ENCODE results near the gene ELOVL7. TPM values are rescaled to one million over a fixed set of nuclear protein-coding genes. Genes with fewer than 3 reads are reported as not detected.
"Not testable (repeated sequence)": the region's sequence is repeated elsewhere in the genome, so short reads cannot be mapped to it uniquely, and the experiment has no call there.

The ELOVL7 gene
- total RNA-seq, 2 experiments from 2014 or later: not detected

GRCh38 chr5:60870857-60871256 is 26.8 kb upstream of the ELOVL7 start:
- TF ChIP-seq CTCF (IDR thresholded peaks at IDR 0.05): no peak
- Mint-ChIP-seq H3K27ac (no peak overlapping the region), H3K4me3 (no peak overlapping the region), H3K27me3 (no peaks in the 10 kb centered on the region), H3K9me3 (peaks cover 20% of the 10 kb centered on the region), H3K36me3 (ENCODE audit: low read depth) (peaks cover 62% of the 10 kb centered on the region), H3K4me1 (ENCODE audit: low read depth) (no peaks in the 10 kb centered on the region)
- Histone ChIP-seq H3K36me3 (ENCODE audit: insufficient read depth, low read length) (no peaks in the 10 kb centered on the region), H3K9me3 (ENCODE audit: control insufficient read depth in 1 of 2, insufficient read depth in 1 of 2, low read length in 2 of 2) (peaks cover 15 to 21% of the 10 kb centered on the region in 2 experiments), H3K27ac (ENCODE audit: low read depth in 1 of 2, low read length in 2 of 2) (no peak overlapping the region), H3K4me1 (ENCODE audit: insufficient read depth, low read length) (no peaks in the 10 kb centered on the region), H3K27me3 (ENCODE audit: control insufficient read depth in 1 of 2, insufficient read depth in 2 of 2, low read length in 2 of 2) (no peaks in the 10 kb centered on the region), H3K4me3 (ENCODE audit: low read length) (no peak overlapping the region)
- POLR2A ChIA-PET: no interaction called here
- CTCF ChIA-PET: no interaction called here
- intact Hi-C loops (cut with DNase I, micrococcal nuclease): no loop called here
- ATAC-seq (ENCODE audit: poor library complexity): no peak
- DNase-seq: no peak

GRCh38 chr5:60860572-60860971 is 16.5 kb upstream of the ELOVL7 start:
- H3K27ac Mint-ChIP-seq; H3K4me1 Mint-ChIP-seq (ENCODE audit: low read depth); H3K4me1 ChIP-seq (ENCODE audit: insufficient read depth, low read length); DNase-seq; H3K4me3 ChIP-seq (ENCODE audit: low read length); CTCF ChIA-PET; H3K9me3 Mint-ChIP-seq; ATAC-seq (ENCODE audit: poor library complexity); H3K4me3 Mint-ChIP-seq; POLR2A ChIA-PET; H3K9me3 ChIP-seq (ENCODE audit: control insufficient read depth in 1 of 2, insufficient read depth in 1 of 2, low read length in 2 of 2); H3K27ac ChIP-seq (ENCODE audit: low read depth in 1 of 2, low read length in 2 of 2); intact Hi-C loops (cut with DNase I, micrococcal nuclease); H3K36me3 ChIP-seq (ENCODE audit: insufficient read depth, low read length); H3K27me3 ChIP-seq (ENCODE audit: control insufficient read depth in 1 of 2, insufficient read depth in 2 of 2, low read length in 2 of 2); H3K36me3 Mint-ChIP-seq (ENCODE audit: low read depth); H3K27me3 Mint-ChIP-seq: not testable (repeated sequence)

- Mint-ChIP-seq H3K36me3 (ENCODE audit: low read depth) (no peaks in the 10 kb centered on the region), H3K4me3 (no peak overlapping the region), H3K27me3 (no peaks in the 10 kb centered on the region), H3K27ac (no peak overlapping the region), H3K4me1 (ENCODE audit: low read depth) (no peaks in the 10 kb centered on the region), H3K9me3 (no peaks in the 10 kb centered on the region)
- intact Hi-C loops (cut with DNase I, micrococcal nuclease): no loop called here
- ChIA-PET CTCF (no interaction called here), POLR2A (no interaction called here)
- no peak for TF ChIP-seq CTCF (IDR thresholded peaks at IDR 0.05)
- H3K36me3 ChIP-seq (ENCODE audit: insufficient read depth, low read length): no peaks in the 10 kb centered on the region
- H3K27me3 ChIP-seq (ENCODE audit: control insufficient read depth in 1 of 2, insufficient read depth in 2 of 2, low read length in 2 of 2): no peaks in the 10 kb centered on the region
- H3K9me3 ChIP-seq (ENCODE audit: control insufficient read depth in 1 of 2, insufficient read depth in 1 of 2, low read length in 2 of 2): peaks cover 0 to 6% of the 10 kb centered on the region in 2 experiments
- no peak overlapping the region for H3K27ac ChIP-seq (ENCODE audit: low read depth in 1 of 2, low read length in 2 of 2)
- H3K4me3 ChIP-seq (ENCODE audit: low read length): no peak overlapping the region
- H3K4me1 ChIP-seq (ENCODE audit: insufficient read depth, low read length): no peaks in the 10 kb centered on the region
- ATAC-seq (ENCODE audit: poor library complexity): no peak
- no peak for DNase-seq
Observed at GRCh38 chr5:60856066-60856465, 12.0 kb upstream of the ELOVL7 start.

GRCh38 chr5:60852940-60853339 is 8.9 kb upstream of the ELOVL7 start:
- no peaks in the 10 kb centered on the region for H3K9me3 ChIP-seq (ENCODE audit: control insufficient read depth in 1 of 2, insufficient read depth in 1 of 2, low read length in 2 of 2)
- CTCF ChIA-PET: no interaction called here
- POLR2A ChIA-PET: no interaction called here
- H3K4me1 Mint-ChIP-seq (ENCODE audit: low read depth): no peaks in the 10 kb centered on the region
- H3K4me3 Mint-ChIP-seq: no peak overlapping the region
- ATAC-seq (ENCODE audit: poor library complexity) (no peak), DNase-seq (no peak)
- no peak overlapping the region for H3K27ac ChIP-seq (ENCODE audit: low read depth in 1 of 2, low read length in 2 of 2)
- H3K4me1 ChIP-seq (ENCODE audit: insufficient read depth, low read length): no peaks in the 10 kb centered on the region
- H3K36me3 Mint-ChIP-seq (ENCODE audit: low read depth): no peaks in the 10 kb centered on the region
- H3K27me3 ChIP-seq (ENCODE audit: control insufficient read depth in 1 of 2, insufficient read depth in 2 of 2, low read length in 2 of 2): no peaks in the 10 kb centered on the region
- H3K27ac Mint-ChIP-seq: no peak overlapping the region
- no peaks in the 10 kb centered on the region for H3K27me3 Mint-ChIP-seq
- H3K4me3 ChIP-seq (ENCODE audit: low read length): no peak overlapping the region
- intact Hi-C loops (cut with DNase I, micrococcal nuclease): no loop called here
- no peak for TF ChIP-seq CTCF (IDR thresholded peaks at IDR 0.05)
- H3K36me3 ChIP-seq (ENCODE audit: insufficient read depth, low read length): no peaks in the 10 kb centered on the region
- H3K9me3 Mint-ChIP-seq: no peaks in the 10 kb centered on the region
